ENCODE measurements around the gene PARVG. TPM values are rescaled to one million over a fixed set of nuclear protein-coding genes. Genes with fewer than 3 reads are reported as not detected.

PARVG gene
- total RNA-seq, 1 donor from 2014 or later = 3.1 TPM

DNA sequence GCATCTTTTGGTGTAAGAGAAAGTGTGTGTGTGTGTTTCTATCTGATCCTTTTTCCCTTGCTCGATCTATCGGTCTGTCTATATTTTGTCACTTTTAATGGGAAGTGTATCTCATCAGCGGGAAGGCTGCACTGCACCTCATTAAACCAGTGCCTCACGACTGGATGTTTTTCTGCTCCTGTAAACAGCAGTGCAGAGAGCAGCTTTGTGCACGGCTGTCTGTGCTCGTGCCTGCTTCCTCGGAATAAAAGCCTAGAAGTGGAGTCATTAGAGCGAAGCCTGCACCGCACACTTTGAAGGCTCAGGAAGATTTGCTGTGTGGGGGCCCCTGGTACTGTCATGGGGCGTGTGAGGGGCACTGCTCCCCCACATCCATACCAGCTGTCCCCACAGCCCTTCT lies 27.0 kb upstream of the PARVG start:
- Histone ChIP-seq H3K9me3 (ENCODE audit: control insufficient read depth in 3 of 3, low read length in 3 of 3) (no peaks in the 10 kb centered on the region), H3K27ac (ENCODE audit: low read depth, low read length) (no peak overlapping the region), H3K9ac (ENCODE audit: low read depth in 1 of 3, low read length in 3 of 3) (no peak overlapping the region), H3K27me3 (ENCODE audit: control insufficient read depth in 3 of 3, insufficient read depth in 3 of 3, low read length in 3 of 3) (no peaks in the 10 kb centered on the region), H3K36me3 (ENCODE audit: control insufficient read depth in 3 of 3, insufficient read depth in 3 of 3, low read length in 3 of 3) (peaks cover 35 to 41% (median 37%) of the 10 kb centered on the region in 3 donors), H3K4me1 (ENCODE audit: control insufficient read depth in 3 of 3, insufficient read depth in 3 of 3, low read length in 3 of 3) (peaks cover 0 to 2% (median 0%) of the 10 kb centered on the region in 3 donors), H3K4me3 (ENCODE audit: low read length in 3 of 3) (no peak overlapping the region)

GRCh38 chr22:44154436-44154942 lies 26.2 kb upstream of the PARVG start:
- H3K27me3 ChIP-seq (ENCODE audit: control insufficient read depth in 3 of 3, insufficient read depth in 3 of 3, low read length in 3 of 3) = no peaks in the 10 kb centered on the region
- H3K4me1 ChIP-seq (ENCODE audit: control insufficient read depth in 3 of 3, insufficient read depth in 3 of 3, low read length in 3 of 3) = no peaks in the 10 kb centered on the region
- no peak overlapping the region for H3K4me3 ChIP-seq (ENCODE audit: low read length in 3 of 3)
- no peaks in the 10 kb centered on the region for H3K9me3 ChIP-seq (ENCODE audit: control insufficient read depth in 3 of 3, low read length in 3 of 3)
- H3K9ac ChIP-seq (ENCODE audit: low read depth in 1 of 3, low read length in 3 of 3) = no peak overlapping the region
- H3K36me3 ChIP-seq (ENCODE audit: control insufficient read depth in 3 of 3, insufficient read depth in 3 of 3, low read length in 3 of 3) = peaks cover 36 to 42% (median 41%) of the 10 kb centered on the region in 3 donors
- no peak overlapping the region for H3K27ac ChIP-seq (ENCODE audit: low read depth, low read length)

DNA sequence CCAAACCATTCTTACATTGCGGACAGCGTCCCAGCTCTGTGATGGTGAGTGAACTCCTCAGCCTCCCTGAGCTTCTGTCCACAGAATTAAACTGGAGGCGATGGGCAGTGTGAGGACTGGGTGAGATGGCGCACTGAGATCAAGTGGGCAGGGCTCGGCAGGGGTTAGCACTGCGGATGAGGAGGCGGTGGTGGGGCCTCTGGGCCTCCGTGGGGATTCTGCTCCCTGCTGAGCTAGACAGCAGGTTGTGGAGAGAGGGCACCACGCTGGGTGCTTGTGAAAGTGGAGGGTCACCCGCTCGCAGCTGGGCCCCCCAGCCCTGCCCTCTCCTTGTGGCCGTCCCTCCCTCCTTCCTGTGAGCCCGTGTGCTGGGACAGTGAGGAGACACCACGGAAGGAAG lies 25.6 kb upstream of the PARVG start:
- Histone ChIP-seq H3K4me1 (ENCODE audit: control insufficient read depth in 3 of 3, insufficient read depth in 3 of 3, low read length in 3 of 3) (no peaks in the 10 kb centered on the region), H3K9me3 (ENCODE audit: control insufficient read depth in 3 of 3, low read length in 3 of 3) (no peaks in the 10 kb centered on the region), H3K27me3 (ENCODE audit: control insufficient read depth in 3 of 3, insufficient read depth in 3 of 3, low read length in 3 of 3) (no peaks in the 10 kb centered on the region), H3K4me3 (ENCODE audit: low read length in 3 of 3) (no peak overlapping the region), H3K27ac (ENCODE audit: low read depth, low read length) (no peak overlapping the region), H3K36me3 (ENCODE audit: control insufficient read depth in 3 of 3, insufficient read depth in 3 of 3, low read length in 3 of 3) (peaks cover 40 to 46% (median 44%) of the 10 kb centered on the region in 3 donors), H3K9ac (ENCODE audit: low read depth in 1 of 3, low read length in 3 of 3) (no peak overlapping the region)

DNA sequence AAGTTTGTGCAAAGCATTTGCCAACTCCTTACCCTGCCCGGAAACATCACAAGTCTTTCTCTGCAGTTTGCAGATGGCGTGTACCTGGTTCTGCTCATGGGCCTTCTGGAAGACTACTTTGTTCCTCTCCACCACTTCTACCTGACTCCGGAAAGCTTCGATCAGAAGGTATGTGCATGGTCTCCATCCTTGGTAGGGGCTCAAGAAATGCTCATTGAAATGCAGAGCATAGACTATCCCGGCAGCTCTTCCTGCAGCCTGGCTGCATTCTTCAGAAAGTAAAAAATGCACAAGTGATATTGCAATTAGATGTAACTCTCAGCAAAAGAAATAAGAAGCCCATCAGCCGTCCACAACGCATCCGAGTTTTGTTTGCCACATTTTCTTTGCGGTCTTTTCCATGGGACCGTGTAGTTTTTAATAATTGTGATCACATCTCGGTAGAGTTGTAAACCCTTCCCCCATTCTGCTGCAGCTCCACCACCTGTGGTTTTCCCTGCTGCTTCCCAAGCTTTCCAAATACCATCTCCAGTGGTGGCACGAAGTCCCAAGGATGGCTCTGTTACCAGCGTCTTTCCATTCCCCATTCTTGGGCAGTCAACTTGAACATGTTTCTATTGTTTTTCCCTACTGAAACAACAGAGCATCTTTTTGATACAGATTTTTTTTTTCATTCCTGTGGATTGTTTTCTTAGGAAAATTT lies 22.7 kb upstream of the PARVG start:
- no peak overlapping the region for H3K9ac ChIP-seq (ENCODE audit: low read depth in 1 of 3, low read length in 3 of 3)
- H3K9me3 ChIP-seq (ENCODE audit: control insufficient read depth in 3 of 3, low read length in 3 of 3) = no peaks in the 10 kb centered on the region
- no peaks in the 10 kb centered on the region for H3K27me3 ChIP-seq (ENCODE audit: control insufficient read depth in 3 of 3, insufficient read depth in 3 of 3, low read length in 3 of 3)
- H3K4me3 ChIP-seq (ENCODE audit: low read length in 3 of 3) = no peak overlapping the region
- no peaks in the 10 kb centered on the region for H3K4me1 ChIP-seq (ENCODE audit: control insufficient read depth in 3 of 3, insufficient read depth in 3 of 3, low read length in 3 of 3)
- no peak overlapping the region for H3K27ac ChIP-seq (ENCODE audit: low read depth, low read length)
- H3K36me3 ChIP-seq (ENCODE audit: control insufficient read depth in 3 of 3, insufficient read depth in 3 of 3, low read length in 3 of 3) = peaks cover 44 to 47% (median 46%) of the 10 kb centered on the region in 3 donors

- no peaks in the 10 kb centered on the region for H3K27me3 ChIP-seq (ENCODE audit: control insufficient read depth in 3 of 3, insufficient read depth in 3 of 3, low read length in 3 of 3)
- H3K4me3 ChIP-seq (ENCODE audit: low read length in 3 of 3) = no peak overlapping the region
- H3K9me3 ChIP-seq (ENCODE audit: control insufficient read depth in 3 of 3, low read length in 3 of 3) = no peaks in the 10 kb centered on the region
- H3K36me3 ChIP-seq (ENCODE audit: control insufficient read depth in 3 of 3, insufficient read depth in 3 of 3, low read length in 3 of 3) = peaks cover 48% of the 10 kb centered on the region in 3 donors
- no peak overlapping the region for H3K27ac ChIP-seq (ENCODE audit: low read depth, low read length)
- H3K9ac ChIP-seq (ENCODE audit: low read depth in 1 of 3, low read length in 3 of 3) = no peak overlapping the region
- no peaks in the 10 kb centered on the region for H3K4me1 ChIP-seq (ENCODE audit: control insufficient read depth in 3 of 3, insufficient read depth in 3 of 3, low read length in 3 of 3)
Measured at GRCh38 chr22:44158816-44159215, 21.9 kb upstream of the PARVG start.

GRCh38 chr22:44159221-44159620 lies 21.5 kb upstream of the PARVG start:
- H3K9ac ChIP-seq (ENCODE audit: low read depth in 1 of 3, low read length in 3 of 3) = no peak overlapping the region
- no peak overlapping the region for H3K27ac ChIP-seq (ENCODE audit: low read depth, low read length)
- no peaks in the 10 kb centered on the region for H3K9me3 ChIP-seq (ENCODE audit: control insufficient read depth in 3 of 3, low read length in 3 of 3)
- H3K36me3 ChIP-seq (ENCODE audit: control insufficient read depth in 3 of 3, insufficient read depth in 3 of 3, low read length in 3 of 3) = peaks cover 48 to 51% (median 49%) of the 10 kb centered on the region in 3 donors
- H3K4me1 ChIP-seq (ENCODE audit: control insufficient read depth in 3 of 3, insufficient read depth in 3 of 3, low read length in 3 of 3) = no peaks in the 10 kb centered on the region
- H3K27me3 ChIP-seq (ENCODE audit: control insufficient read depth in 3 of 3, insufficient read depth in 3 of 3, low read length in 3 of 3) = no peaks in the 10 kb centered on the region
- H3K4me3 ChIP-seq (ENCODE audit: low read length in 3 of 3) = no peak overlapping the region

GRCh38 chr22:44159811-44160210 lies 20.9 kb upstream of the PARVG start:
- Histone ChIP-seq H3K4me3 (ENCODE audit: low read length in 3 of 3) (no peak overlapping the region), H3K27ac (ENCODE audit: low read depth, low read length) (no peak overlapping the region), H3K9me3 (ENCODE audit: control insufficient read depth in 3 of 3, low read length in 3 of 3) (no peaks in the 10 kb centered on the region), H3K9ac (ENCODE audit: low read depth in 1 of 3, low read length in 3 of 3) (no peak overlapping the region), H3K27me3 (ENCODE audit: control insufficient read depth in 3 of 3, insufficient read depth in 3 of 3, low read length in 3 of 3) (no peaks in the 10 kb centered on the region), H3K36me3 (ENCODE audit: control insufficient read depth in 3 of 3, insufficient read depth in 3 of 3, low read length in 3 of 3) (peaks cover 48 to 49% (median 48%) of the 10 kb centered on the region in 3 donors), H3K4me1 (ENCODE audit: control insufficient read depth in 3 of 3, insufficient read depth in 3 of 3, low read length in 3 of 3) (no peaks in the 10 kb centered on the region)

- H3K36me3 ChIP-seq (ENCODE audit: control insufficient read depth in 3 of 3, insufficient read depth in 3 of 3, low read length in 3 of 3) = peaks cover 49 to 54% (median 51%) of the 10 kb centered on the region in 3 donors
Measured at GRCh38 chr22:44160421-44160820, 20.3 kb upstream of the PARVG start.

GRCh38 chr22:44161673-44162072 lies 19.1 kb upstream of the PARVG start:
- peaks cover 50 to 57% (median 52%) of the 10 kb centered on the region in 3 donors for H3K36me3 ChIP-seq (ENCODE audit: control insufficient read depth in 3 of 3, insufficient read depth in 3 of 3, low read length in 3 of 3)
- H3K27ac ChIP-seq (ENCODE audit: low read depth, low read length) = no peak overlapping the region
- H3K4me3 ChIP-seq (ENCODE audit: low read length in 3 of 3) = no peak overlapping the region
- H3K4me1 ChIP-seq (ENCODE audit: control insufficient read depth in 3 of 3, insufficient read depth in 3 of 3, low read length in 3 of 3) = no peaks in the 10 kb centered on the region
- no peak overlapping the region for H3K9ac ChIP-seq (ENCODE audit: low read depth in 1 of 3, low read length in 3 of 3)
- H3K9me3 ChIP-seq (ENCODE audit: control insufficient read depth in 3 of 3, low read length in 3 of 3) = no peaks in the 10 kb centered on the region
- no peaks in the 10 kb centered on the region for H3K27me3 ChIP-seq (ENCODE audit: control insufficient read depth in 3 of 3, insufficient read depth in 3 of 3, low read length in 3 of 3)

More at GRCh38 chr22:44160421-44160820, 20.3 kb upstream of the PARVG start:
- H3K27ac ChIP-seq (ENCODE audit: low read depth, low read length) = no peak overlapping the region
- H3K4me3 ChIP-seq (ENCODE audit: low read length in 3 of 3) = no peak overlapping the region
- H3K9me3 ChIP-seq (ENCODE audit: control insufficient read depth in 3 of 3, low read length in 3 of 3) = no peaks in the 10 kb centered on the region
- no peaks in the 10 kb centered on the region for H3K4me1 ChIP-seq (ENCODE audit: control insufficient read depth in 3 of 3, insufficient read depth in 3 of 3, low read length in 3 of 3)
- no peaks in the 10 kb centered on the region for H3K27me3 ChIP-seq (ENCODE audit: control insufficient read depth in 3 of 3, insufficient read depth in 3 of 3, low read length in 3 of 3)
- no peak overlapping the region for H3K9ac ChIP-seq (ENCODE audit: low read depth in 1 of 3, low read length in 3 of 3)

DNA sequence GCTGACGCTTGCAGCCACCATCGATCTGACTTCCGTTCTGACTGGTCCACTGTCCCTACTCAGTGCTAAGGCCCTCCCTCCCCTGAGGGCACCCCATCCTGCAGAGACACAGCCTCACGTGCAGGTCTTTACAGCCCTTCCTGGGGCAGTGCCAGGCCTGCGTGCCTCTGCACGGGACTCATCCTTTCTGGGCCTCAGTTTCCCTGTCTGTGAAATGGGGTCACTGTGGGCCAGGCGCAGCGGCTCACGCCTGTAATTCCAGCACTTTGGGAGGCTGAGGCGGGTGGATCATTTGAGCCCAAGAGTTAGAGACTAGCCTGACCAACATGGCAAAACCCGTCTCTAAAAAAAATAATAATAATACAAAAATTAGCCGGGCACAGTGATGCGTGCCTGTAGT lies 17.8 kb upstream of the PARVG start:
- no peak overlapping the region for H3K4me3 ChIP-seq (ENCODE audit: low read length in 3 of 3)
- no peaks in the 10 kb centered on the region for H3K27me3 ChIP-seq (ENCODE audit: control insufficient read depth in 3 of 3, insufficient read depth in 3 of 3, low read length in 3 of 3)
- no peak overlapping the region for H3K9ac ChIP-seq (ENCODE audit: low read depth in 1 of 3, low read length in 3 of 3)
- peaks cover 42 to 63% (median 53%) of the 10 kb centered on the region in 3 donors for H3K36me3 ChIP-seq (ENCODE audit: control insufficient read depth in 3 of 3, insufficient read depth in 3 of 3, low read length in 3 of 3)
- no peaks in the 10 kb centered on the region for H3K9me3 ChIP-seq (ENCODE audit: control insufficient read depth in 3 of 3, low read length in 3 of 3)
- H3K27ac ChIP-seq (ENCODE audit: low read depth, low read length) = no peak overlapping the region
- no peaks in the 10 kb centered on the region for H3K4me1 ChIP-seq (ENCODE audit: control insufficient read depth in 3 of 3, insufficient read depth in 3 of 3, low read length in 3 of 3)
